Measurements from ENCODE around the gene PTPRD. TPM values are rescaled to one million over a fixed set of nuclear protein-coding genes. Genes with fewer than 3 reads are reported as not detected.

The PTPRD gene
- total RNA-seq, 1 donor from 2014 or later: 109 TPM

DNA sequence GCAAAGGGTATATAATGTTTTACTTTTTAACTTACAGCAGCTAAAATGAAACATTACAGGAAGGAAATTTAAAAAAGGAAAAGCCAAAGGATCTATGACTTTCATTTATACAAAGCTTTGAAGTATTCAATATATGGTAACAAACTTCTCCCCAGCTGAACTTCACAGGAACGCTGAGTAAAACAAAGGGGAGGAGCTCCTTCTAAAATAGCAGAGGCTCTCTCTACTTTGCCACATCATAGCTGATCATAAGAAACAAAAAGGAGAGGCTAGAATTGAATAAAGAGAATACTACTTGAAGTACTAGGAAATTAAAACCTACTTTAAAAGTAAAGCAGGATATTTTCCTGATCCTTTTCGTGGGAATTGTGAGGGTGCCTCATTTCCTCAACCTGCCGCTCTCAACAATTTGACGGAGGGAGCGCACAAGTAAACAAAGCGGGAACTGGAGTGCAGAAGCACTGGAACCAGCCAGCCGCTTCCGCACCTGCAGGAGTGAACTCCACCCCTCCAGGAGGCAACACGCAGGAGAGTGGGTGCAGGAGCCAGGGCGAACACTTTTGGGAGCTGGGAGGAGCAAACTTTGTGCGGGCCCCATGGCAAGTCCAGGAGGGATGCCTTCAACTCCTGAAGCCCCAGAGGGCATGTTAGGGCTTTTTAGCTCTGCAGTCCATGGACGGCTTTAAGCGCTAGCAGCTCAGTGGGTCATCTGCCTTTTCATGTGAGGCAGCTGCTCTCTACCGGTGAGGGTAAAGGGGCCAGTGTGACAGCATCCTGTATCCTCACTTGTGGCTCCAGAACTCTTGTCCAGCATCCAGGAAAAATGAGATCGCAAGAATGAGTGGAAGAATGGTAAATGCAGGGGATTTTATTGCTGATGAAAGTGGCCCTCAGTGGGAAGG, 757.4 kb downstream of the PTPRD start:
- Mint-ChIP-seq H3K27ac (no peak overlapping the region), H3K9me3 (no peaks in the 10 kb centered on the region), H3K27me3 (ENCODE audit: low read depth) (peaks cover 26% of the 10 kb centered on the region), H3K4me1 (no peaks in the 10 kb centered on the region), H3K4me3 (no peak overlapping the region), H3K36me3 (no peaks in the 10 kb centered on the region)
- TF ChIP-seq, protein P1, sequence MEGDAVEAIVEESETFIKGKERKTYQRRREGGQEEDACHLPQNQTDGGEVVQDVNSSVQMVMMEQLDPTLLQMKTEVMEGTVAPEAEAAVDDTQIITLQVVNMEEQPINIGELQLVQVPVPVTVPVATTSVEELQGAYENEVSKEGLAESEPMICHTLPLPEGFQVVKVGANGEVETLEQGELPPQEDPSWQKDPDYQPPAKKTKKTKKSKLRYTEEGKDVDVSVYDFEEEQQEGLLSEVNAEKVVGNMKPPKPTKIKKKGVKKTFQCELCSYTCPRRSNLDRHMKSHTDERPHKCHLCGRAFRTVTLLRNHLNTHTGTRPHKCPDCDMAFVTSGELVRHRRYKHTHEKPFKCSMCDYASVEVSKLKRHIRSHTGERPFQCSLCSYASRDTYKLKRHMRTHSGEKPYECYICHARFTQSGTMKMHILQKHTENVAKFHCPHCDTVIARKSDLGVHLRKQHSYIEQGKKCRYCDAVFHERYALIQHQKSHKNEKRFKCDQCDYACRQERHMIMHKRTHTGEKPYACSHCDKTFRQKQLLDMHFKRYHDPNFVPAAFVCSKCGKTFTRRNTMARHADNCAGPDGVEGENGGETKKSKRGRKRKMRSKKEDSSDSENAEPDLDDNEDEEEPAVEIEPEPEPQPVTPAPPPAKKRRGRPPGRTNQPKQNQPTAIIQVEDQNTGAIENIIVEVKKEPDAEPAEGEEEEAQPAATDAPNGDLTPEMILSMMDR (IDR thresholded peaks at IDR 0.05; ENCODE audit: unreplicated experiment): no peak
- DNase-seq (ENCODE audit: low spot score in 2 of 2, unreplicated experiment in 2 of 2): no peak

DNA sequence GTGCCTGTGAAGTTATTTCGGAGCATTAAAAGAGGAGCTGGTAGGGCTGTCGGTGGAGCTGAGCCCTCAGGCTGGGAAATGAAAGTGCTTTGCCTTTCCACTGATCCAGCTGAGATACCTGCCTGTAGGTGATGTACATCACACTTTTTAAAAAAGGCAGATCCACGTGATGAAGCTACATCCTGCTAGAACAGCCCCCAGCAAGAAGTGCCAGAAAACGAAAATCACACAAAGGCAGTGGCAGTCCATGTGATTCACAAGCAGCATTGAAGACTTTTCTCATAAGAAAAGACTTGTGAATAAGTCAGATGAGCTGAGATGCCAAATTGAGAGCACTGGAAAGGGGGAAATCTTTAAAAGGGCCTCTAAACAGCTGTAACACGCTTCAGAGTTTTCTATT, 765.1 kb downstream of the PTPRD start:
- no peak overlapping the region for H3K27ac Mint-ChIP-seq
- H3K9me3 Mint-ChIP-seq: no peaks in the 10 kb centered on the region
- peaks cover 14% of the 10 kb centered on the region for H3K27me3 Mint-ChIP-seq (ENCODE audit: low read depth)
- no peak overlapping the region for H3K4me3 Mint-ChIP-seq
- DNase-seq (ENCODE audit: low spot score in 2 of 2, unreplicated experiment in 2 of 2): no peak
- no peaks in the 10 kb centered on the region for H3K36me3 Mint-ChIP-seq
- TF ChIP-seq, protein P1 (IDR thresholded peaks at IDR 0.05; ENCODE audit: unreplicated experiment): no peak
- no peaks in the 10 kb centered on the region for H3K4me1 Mint-ChIP-seq

DNA sequence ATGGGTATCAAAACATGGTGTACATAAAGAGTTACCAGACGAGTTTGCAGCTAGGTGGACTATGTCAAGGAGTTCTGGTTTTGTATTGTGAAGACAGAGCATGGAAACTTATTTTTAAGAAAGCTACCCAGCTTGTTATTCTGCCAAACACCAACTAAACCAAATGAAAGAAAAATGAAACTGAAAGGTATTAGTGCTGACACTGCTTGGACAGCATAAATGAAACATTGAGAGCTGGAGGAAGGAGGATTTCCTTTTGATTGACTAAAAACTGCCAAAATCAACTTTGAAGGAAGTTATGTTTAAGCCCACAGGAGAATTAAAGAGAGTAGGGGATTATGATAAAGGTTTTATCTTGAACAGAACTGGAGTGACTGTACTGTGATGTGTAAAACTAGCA, 766.2 kb downstream of the PTPRD start:
- Mint-ChIP-seq H3K4me3 (no peak overlapping the region), H3K9me3 (no peaks in the 10 kb centered on the region), H3K4me1 (no peaks in the 10 kb centered on the region), H3K27ac (no peak overlapping the region), H3K27me3 (ENCODE audit: low read depth) (peaks cover 14% of the 10 kb centered on the region), H3K36me3 (no peaks in the 10 kb centered on the region)
- TF ChIP-seq, protein P1 (IDR thresholded peaks at IDR 0.05; ENCODE audit: unreplicated experiment): no peak
- DNase-seq (ENCODE audit: low spot score in 2 of 2, unreplicated experiment in 2 of 2): no peak

DNA sequence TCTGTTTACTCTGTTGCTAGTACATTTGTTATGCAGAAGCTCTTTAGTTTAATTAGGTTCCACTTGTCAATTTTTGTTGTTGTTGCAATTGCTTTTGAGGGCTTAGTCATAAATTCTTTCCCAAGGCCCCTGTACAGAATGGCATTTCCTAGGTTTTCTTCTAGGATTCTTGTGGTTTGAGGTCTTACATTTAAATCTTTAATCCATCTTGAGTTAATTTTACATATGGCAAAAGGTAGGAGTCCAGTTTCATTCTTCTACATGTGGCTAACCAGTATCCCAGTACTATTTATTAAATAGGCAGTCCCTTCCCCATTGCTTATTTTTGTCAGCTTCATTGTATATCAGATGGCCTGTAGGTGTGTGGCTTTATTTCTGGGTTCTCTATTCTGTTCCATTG, 792.4 kb downstream of the PTPRD start:
- Mint-ChIP-seq H3K36me3 (no peaks in the 10 kb centered on the region), H3K27ac (no peak overlapping the region), H3K4me1 (no peaks in the 10 kb centered on the region), H3K4me3 (no peak overlapping the region), H3K27me3 (ENCODE audit: low read depth) (no peaks in the 10 kb centered on the region), H3K9me3 (peaks cover 24% of the 10 kb centered on the region)
- no peak for DNase-seq (ENCODE audit: low spot score in 2 of 2, unreplicated experiment in 2 of 2)
- TF ChIP-seq, protein P1 (IDR thresholded peaks at IDR 0.05; ENCODE audit: unreplicated experiment): no peak

DNA sequence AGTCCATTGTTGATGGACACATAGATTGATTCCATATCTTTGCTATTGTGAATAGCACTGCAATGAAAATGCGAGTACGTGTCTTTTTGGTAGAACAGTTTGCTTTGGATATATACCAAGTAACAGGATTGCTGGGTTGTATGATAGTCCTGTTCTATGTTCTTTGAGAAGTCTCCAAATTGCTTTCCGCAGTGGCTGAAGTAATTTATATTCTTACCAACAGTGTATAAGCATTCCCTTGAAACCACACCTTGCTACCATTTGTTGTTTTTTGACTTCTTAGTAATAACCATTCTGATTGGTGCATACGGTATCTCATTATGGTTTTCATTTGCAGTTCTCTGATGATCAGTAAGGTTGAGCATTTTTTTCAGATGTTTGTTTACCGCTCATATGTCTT, 792.9 kb downstream of the PTPRD start:
- DNase-seq (ENCODE audit: low spot score in 2 of 2, unreplicated experiment in 2 of 2): no peak
- TF ChIP-seq, protein P1 (IDR thresholded peaks at IDR 0.05; ENCODE audit: unreplicated experiment): no peak
- Mint-ChIP-seq H3K27ac (no peak overlapping the region), H3K27me3 (ENCODE audit: low read depth) (no peaks in the 10 kb centered on the region), H3K4me3 (no peak overlapping the region), H3K9me3 (peaks cover 24% of the 10 kb centered on the region), H3K36me3 (no peaks in the 10 kb centered on the region), H3K4me1 (no peaks in the 10 kb centered on the region)

All from mesothelial cell of epicardium (in vitro differentiated cells).